ENCODE measurements around the gene MRPL36. TPM values are rescaled to one million over a fixed set of nuclear protein-coding genes. Genes with fewer than 3 reads are reported as not detected.

MRPL36 gene
- total RNA-seq, 1 experiment from 2014 or later: 145 TPM

DNA sequence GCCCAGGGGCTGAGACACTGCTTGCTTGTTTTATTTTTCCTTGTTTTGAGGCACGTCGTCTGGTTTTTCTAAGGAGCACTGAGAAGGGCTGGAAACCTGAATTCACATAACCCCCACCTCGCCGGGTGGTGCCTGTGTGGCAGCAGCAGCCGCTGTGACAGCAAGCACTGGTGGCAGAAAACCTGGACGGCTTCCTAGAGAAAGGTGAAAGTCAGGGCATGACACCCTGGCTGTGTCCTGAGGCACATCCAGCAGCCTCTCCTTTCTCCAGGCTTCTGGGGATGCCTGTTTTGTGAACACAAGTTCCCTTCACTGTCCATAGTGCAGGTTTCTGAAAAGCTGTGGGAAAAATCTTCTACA lies 29.2 kb downstream of the MRPL36 start:
- ChIA-PET POLR2A (ENCODE audit: unreplicated experiment) (no interaction called here), CTCF (no interaction called here)
- no peak overlapping the region for H3K27ac ChIP-seq
- no peak overlapping the region for H3K4me3 ChIP-seq
- no peaks in the 10 kb centered on the region for H3K79me2 ChIP-seq (ENCODE audit: low read depth)
- H3K36me3 ChIP-seq (ENCODE audit: low read depth): no peaks in the 10 kb centered on the region
- DNase-seq: no peak
- H2AFZ ChIP-seq: no peak overlapping the region
- TF ChIP-seq, protein P1, sequence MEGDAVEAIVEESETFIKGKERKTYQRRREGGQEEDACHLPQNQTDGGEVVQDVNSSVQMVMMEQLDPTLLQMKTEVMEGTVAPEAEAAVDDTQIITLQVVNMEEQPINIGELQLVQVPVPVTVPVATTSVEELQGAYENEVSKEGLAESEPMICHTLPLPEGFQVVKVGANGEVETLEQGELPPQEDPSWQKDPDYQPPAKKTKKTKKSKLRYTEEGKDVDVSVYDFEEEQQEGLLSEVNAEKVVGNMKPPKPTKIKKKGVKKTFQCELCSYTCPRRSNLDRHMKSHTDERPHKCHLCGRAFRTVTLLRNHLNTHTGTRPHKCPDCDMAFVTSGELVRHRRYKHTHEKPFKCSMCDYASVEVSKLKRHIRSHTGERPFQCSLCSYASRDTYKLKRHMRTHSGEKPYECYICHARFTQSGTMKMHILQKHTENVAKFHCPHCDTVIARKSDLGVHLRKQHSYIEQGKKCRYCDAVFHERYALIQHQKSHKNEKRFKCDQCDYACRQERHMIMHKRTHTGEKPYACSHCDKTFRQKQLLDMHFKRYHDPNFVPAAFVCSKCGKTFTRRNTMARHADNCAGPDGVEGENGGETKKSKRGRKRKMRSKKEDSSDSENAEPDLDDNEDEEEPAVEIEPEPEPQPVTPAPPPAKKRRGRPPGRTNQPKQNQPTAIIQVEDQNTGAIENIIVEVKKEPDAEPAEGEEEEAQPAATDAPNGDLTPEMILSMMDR (conservative IDR thresholded peaks at IDR 0.05): no peak
- peak; percentile 23; the same call in 1 of the 2 replicates for TF ChIP-seq EZH2 (IDR thresholded peaks at IDR 0.05; ENCODE audit: low read depth)
- no TSS peak for BruUV-seq (replicated peaks)
- no peaks in the 10 kb centered on the region for H3K9me3 ChIP-seq (ENCODE audit: insufficient read depth, low read depth)
- intact Hi-C loops (cut with micrococcal nuclease; ENCODE audit: unreplicated experiment): no loop called here
- H3K4me1 ChIP-seq (replicated peaks; ENCODE audit: insufficient read depth): no peaks in the 10 kb centered on the region
- no peak overlapping the region for H3K4me2 ChIP-seq
- H3F3A ChIP-seq (ENCODE audit: insufficient read depth, low read depth): no peaks in the 10 kb centered on the region
- H3K9me2 ChIP-seq (ENCODE audit: insufficient read depth): no peaks in the 10 kb centered on the region
- peaks cover 95% of the 10 kb centered on the region for H3K27me3 ChIP-seq (ENCODE audit: insufficient read depth, low read depth)
- peaks cover 4% of the 10 kb centered on the region; the same call in 1 of the 2 replicates for H4K20me1 ChIP-seq (ENCODE audit: insufficient read depth)

DNA sequence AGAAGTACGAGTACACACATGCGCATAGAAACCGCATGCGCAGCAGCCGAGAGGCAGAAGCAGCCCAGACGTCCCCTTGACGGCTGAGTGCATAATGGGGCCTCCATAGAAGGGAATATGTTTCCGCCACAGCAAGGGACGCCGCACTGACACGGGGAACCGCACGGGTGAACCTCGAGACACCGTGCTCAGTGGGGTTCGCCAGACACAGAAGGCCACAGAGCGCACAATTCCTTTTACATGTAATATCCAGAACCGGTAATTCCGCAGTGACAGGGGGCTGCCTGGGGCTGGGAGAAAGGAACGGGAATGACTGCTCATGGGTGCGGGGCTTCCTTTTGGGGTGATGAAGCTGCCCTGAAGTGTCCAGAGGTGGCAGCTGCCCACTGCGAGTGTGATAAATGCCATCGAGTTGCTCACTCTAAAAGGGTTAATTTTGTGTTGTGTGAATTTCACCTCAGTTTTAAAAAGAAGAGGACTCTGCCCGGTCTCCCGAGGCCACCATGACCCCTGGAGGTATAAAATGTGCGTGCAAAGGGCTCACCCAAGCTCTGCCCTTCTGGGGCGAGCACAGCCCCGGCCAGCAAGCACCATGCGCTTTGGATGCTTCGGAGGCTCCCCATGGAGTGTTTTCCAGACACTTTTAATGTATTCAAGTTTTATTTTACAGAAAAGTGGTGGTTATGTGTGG lies 29.7 kb downstream of the MRPL36 start:
- BruUV-seq (replicated peaks): no TSS peak
- H3K4me2 ChIP-seq: no peak overlapping the region
- no peaks in the 10 kb centered on the region for H3K9me3 ChIP-seq (ENCODE audit: insufficient read depth, low read depth)
- no peak; the same call in 1 of the 2 replicates for TF ChIP-seq EZH2 (IDR thresholded peaks at IDR 0.05; ENCODE audit: low read depth)
- TF ChIP-seq, protein P1 (conservative IDR thresholded peaks at IDR 0.05): no peak
- no peaks in the 10 kb centered on the region for H3K9me2 ChIP-seq (ENCODE audit: insufficient read depth)
- H3K79me2 ChIP-seq (ENCODE audit: low read depth): no peaks in the 10 kb centered on the region
- DNase-seq: no peak
- intact Hi-C loops (cut with micrococcal nuclease; ENCODE audit: unreplicated experiment): no loop called here
- H4K20me1 ChIP-seq (ENCODE audit: insufficient read depth): 0 out of 2 replicates have a peak, but pooled peaks cover 4% of the 10 kb centered on the region
- ChIA-PET CTCF (no interaction called here), POLR2A (ENCODE audit: unreplicated experiment) (no interaction called here)
- H2AFZ ChIP-seq: no peak overlapping the region
- H3K27ac ChIP-seq: no peak overlapping the region
- H3K36me3 ChIP-seq (ENCODE audit: low read depth): no peaks in the 10 kb centered on the region
- no peaks in the 10 kb centered on the region for H3F3A ChIP-seq (ENCODE audit: insufficient read depth, low read depth)
- H3K4me3 ChIP-seq: no peak overlapping the region
- peaks cover 95% of the 10 kb centered on the region for H3K27me3 ChIP-seq (ENCODE audit: insufficient read depth, low read depth)
- H3K4me1 ChIP-seq (replicated peaks; ENCODE audit: insufficient read depth): no peaks in the 10 kb centered on the region

DNA sequence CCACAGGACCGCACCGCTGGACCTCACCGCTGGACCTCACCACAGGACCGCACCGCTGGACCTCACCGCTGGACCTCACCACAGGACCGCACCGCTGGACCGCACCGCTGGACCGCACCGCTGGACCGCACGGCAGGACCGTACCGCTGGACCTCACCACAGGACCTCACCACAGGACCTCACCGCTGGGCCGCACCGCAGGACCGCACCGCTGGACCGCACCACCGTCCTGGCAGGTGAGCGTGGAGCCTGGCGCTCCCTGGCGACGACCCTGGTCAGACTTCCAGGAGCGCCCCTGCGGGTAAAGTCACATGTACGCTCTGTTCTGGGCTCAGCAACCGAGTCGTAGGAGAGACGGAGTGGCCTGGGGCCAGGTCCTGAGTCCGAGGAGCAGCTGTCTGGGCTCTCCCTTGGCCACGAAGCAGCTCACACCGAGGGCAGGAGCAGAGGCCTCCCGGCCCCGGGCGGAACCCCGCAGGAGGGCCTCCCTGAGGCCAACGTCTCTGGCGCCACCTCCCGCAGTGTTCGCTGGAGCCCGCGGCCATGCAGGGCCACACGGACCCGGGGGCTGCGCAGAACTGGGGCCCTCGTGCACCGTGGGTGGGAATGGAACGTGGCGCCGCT lies 30.5 kb downstream of the MRPL36 start:
- Histone ChIP-seq H3K4me1 (replicated peaks; ENCODE audit: insufficient read depth) (no peaks in the 10 kb centered on the region), H3K9me3 (ENCODE audit: insufficient read depth, low read depth) (no peaks in the 10 kb centered on the region), H3F3A (ENCODE audit: insufficient read depth, low read depth) (no peaks in the 10 kb centered on the region), H3K27me3 (ENCODE audit: insufficient read depth, low read depth) (peaks cover 95% of the 10 kb centered on the region), H3K27ac (no peak overlapping the region), H3K36me3 (ENCODE audit: low read depth) (no peaks in the 10 kb centered on the region), H4K20me1 (ENCODE audit: insufficient read depth) (0 out of 2 replicates have a peak, but pooled peaks cover 4% of the 10 kb centered on the region), H2AFZ (no peak overlapping the region), H3K4me3 (no peak overlapping the region), H3K9me2 (ENCODE audit: insufficient read depth) (no peaks in the 10 kb centered on the region), H3K79me2 (ENCODE audit: low read depth) (no peaks in the 10 kb centered on the region), H3K4me2 (no peak overlapping the region)
- ChIA-PET POLR2A (ENCODE audit: unreplicated experiment) (no interaction called here), CTCF (no interaction called here)
- intact Hi-C loops (cut with micrococcal nuclease; ENCODE audit: unreplicated experiment): no loop called here
- DNase-seq: no peak
- no peak for TF ChIP-seq EZH2 (IDR thresholded peaks at IDR 0.05; ENCODE audit: low read depth)
- TF ChIP-seq, protein P1 (conservative IDR thresholded peaks at IDR 0.05): no peak
- BruUV-seq (replicated peaks): no TSS peak
